ENCODE results near the gene CCDC13. TPM values are rescaled to one million over a fixed set of nuclear protein-coding genes. Genes with fewer than 3 reads are reported as not detected.
A peak's percentile ranks its signal among the peaks of the same experiment; 100 is the strongest.

CCDC13 gene
- total RNA-seq, 4 donors from 2014 or later = 1.2 to 5.3 (median 3.9) TPM

DNA sequence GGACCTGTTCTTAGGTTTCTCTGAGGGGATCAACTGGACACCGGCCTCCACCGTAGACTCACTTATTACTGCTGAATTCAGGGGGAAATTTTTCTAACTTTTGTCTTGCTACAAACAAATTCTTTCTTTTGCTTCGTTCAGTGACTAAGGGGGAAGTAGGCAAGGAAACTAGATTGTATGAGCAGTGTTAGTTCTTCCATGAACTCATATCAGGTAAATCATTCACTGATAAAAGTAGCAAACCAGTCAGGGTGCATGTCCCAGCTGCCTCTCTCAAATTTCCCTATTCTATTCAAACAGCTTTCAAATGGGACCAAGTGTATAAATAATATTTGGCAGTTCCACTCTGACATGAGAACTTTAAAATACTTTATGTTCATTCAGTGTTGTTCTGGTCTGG, 7.3 kb upstream of the CCDC13 start:
- peak overlapping the region; percentile 76 to 85 (median 79) for H3K27ac ChIP-seq (replicated peaks in 1 of 4)
- DNase-seq (ENCODE audit: extremely low spot score) = no peak
- no peak overlapping the region for H3K4me3 ChIP-seq
- H3K36me3 ChIP-seq = peaks cover 6 to 19% (median 9%) of the 10 kb centered on the region in 4 donors
- TF ChIP-seq EP300 (IDR thresholded peaks at IDR 0.05) (no peak), POLR2A (IDR thresholded peaks at IDR 0.05; ENCODE audit: low read depth) (no peak), POLR2AphosphoS5 (IDR thresholded peaks at IDR 0.05) (no peak)
- TF ChIP-seq, protein P1, sequence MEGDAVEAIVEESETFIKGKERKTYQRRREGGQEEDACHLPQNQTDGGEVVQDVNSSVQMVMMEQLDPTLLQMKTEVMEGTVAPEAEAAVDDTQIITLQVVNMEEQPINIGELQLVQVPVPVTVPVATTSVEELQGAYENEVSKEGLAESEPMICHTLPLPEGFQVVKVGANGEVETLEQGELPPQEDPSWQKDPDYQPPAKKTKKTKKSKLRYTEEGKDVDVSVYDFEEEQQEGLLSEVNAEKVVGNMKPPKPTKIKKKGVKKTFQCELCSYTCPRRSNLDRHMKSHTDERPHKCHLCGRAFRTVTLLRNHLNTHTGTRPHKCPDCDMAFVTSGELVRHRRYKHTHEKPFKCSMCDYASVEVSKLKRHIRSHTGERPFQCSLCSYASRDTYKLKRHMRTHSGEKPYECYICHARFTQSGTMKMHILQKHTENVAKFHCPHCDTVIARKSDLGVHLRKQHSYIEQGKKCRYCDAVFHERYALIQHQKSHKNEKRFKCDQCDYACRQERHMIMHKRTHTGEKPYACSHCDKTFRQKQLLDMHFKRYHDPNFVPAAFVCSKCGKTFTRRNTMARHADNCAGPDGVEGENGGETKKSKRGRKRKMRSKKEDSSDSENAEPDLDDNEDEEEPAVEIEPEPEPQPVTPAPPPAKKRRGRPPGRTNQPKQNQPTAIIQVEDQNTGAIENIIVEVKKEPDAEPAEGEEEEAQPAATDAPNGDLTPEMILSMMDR (IDR thresholded peaks at IDR 0.05) = no peak
- no peaks in the 10 kb centered on the region for H3K9me3 ChIP-seq
- no peaks in the 10 kb centered on the region for H3K27me3 ChIP-seq
- intact Hi-C loops (cut with DNase I) = loop anchor here (2.0 kb wide), 1 partner anchor 48 kb away; no protein-coding TSS in a partner anchor
- 66% methylated on average over 3 of the region's 3 CpGs for WGBS
- peaks cover 21 to 86% (median 73%) of the 10 kb centered on the region in 4 donors for H3K4me1 ChIP-seq

DNA sequence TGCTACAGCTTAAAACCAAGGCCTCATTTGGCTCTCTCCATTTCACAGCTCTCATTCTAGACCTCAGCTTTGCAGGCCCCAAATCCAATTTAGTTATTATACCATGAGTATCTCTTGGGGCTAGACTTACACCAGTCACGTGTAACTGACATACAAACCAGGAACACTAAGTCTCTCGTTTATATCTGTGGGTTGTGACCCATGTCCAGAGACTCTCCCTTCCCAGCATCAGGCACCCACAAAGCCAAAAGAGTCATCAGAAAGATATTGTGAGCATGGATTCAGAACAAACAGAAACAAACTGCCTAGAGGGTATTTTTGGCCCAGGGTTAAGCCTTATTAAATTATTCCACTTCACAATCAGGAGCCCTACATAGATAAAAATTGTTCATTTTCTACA, 5.6 kb upstream of the CCDC13 start:
- Histone ChIP-seq H3K27me3 (no peaks in the 10 kb centered on the region), H3K4me1 (peaks cover 21 to 73% (median 70%) of the 10 kb centered on the region in 4 donors), H3K36me3 (peaks cover 0 to 9% (median 6%) of the 10 kb centered on the region in 4 donors), H3K27ac (replicated peaks in 1 of 4) (peak overlapping the region; percentile 76 to 85 (median 79)), H3K9me3 (no peaks in the 10 kb centered on the region), H3K4me3 (no peak overlapping the region)
- WGBS = 29% methylated on average over 2 of the region's 2 CpGs
- intact Hi-C loops (cut with DNase I) = no loop called here
- TF ChIP-seq POLR2A (IDR thresholded peaks at IDR 0.05; ENCODE audit: low read depth) (no peak), EP300 (IDR thresholded peaks at IDR 0.05) (peak; percentile 26), POLR2AphosphoS5 (IDR thresholded peaks at IDR 0.05) (peak; percentile 45 to 70)
- TF ChIP-seq, protein P1 (IDR thresholded peaks at IDR 0.05) = no peak
- DNase-seq (ENCODE audit: extremely low spot score) = no peak

DNA sequence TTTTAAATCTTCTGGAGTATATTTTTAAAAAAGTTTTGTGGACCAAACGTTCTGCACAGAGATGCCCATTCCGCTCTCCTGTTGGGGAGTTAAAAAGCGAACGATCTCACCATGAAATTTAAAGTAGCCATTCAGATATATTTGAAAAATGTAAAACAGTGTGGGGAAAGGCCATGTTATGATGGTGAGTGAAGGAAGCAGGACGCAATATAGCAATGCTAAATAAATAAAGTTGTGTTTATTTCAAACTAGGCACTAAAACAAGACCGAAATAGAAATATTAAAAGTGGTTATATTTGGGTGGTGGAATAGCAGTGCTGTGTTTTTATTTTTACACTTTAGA, 327 bp upstream of the CCDC13 start:
- H3K36me3 ChIP-seq = no peaks in the 10 kb centered on the region
- no peaks in the 10 kb centered on the region for H3K9me3 ChIP-seq
- H3K27me3 ChIP-seq = no peaks in the 10 kb centered on the region
- H3K27ac ChIP-seq (replicated peaks in 1 of 4) = peak overlapping the region; percentile 74 to 84 (median 79)
- intact Hi-C loops (cut with DNase I) = no loop called here
- H3K4me1 ChIP-seq = peaks cover 16 to 34% (median 34%) of the 10 kb centered on the region in 4 donors
- H3K4me3 ChIP-seq = peak overlapping the region; percentile 56 to 69 (median 60)
- no peak for DNase-seq (ENCODE audit: extremely low spot score)
- TF ChIP-seq, protein P1 (IDR thresholded peaks at IDR 0.05) = no peak
- TF ChIP-seq POLR2A (IDR thresholded peaks at IDR 0.05; ENCODE audit: low read depth) (no peak), EP300 (IDR thresholded peaks at IDR 0.05) (no peak), POLR2AphosphoS5 (IDR thresholded peaks at IDR 0.05) (no peak)
- 7% methylated on average over 6 of the region's 6 CpGs for WGBS

DNA sequence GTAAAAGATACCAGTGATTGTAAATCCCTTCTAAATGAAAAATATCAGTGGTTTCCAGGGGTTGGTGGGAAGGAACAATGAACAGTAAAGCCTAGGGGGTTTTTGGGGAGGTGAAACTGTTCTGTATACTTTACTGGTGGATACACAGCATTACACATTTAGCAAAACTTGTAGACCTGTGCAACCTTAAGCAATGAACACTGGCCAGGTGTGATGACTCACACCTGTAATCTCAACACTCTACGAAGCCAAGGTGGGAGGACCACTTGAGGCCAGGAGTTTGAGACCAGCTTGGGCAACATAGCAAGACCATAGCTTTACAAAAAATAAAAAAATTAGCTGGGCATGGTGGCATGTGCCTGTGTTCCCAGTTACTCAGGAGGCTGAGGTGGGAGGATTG, 1.8 kb downstream of the CCDC13 start:
- Histone ChIP-seq H3K36me3 (no peaks in the 10 kb centered on the region), H3K4me3 (no peak overlapping the region), H3K9me3 (no peaks in the 10 kb centered on the region), H3K27me3 (no peaks in the 10 kb centered on the region), H3K27ac (replicated peaks in 1 of 4) (no peak overlapping the region), H3K4me1 (peaks cover 5 to 21% (median 15%) of the 10 kb centered on the region in 4 donors)
- 67% methylated on average over 1 of the region's 1 CpG for WGBS
- DNase-seq (ENCODE audit: extremely low spot score) = no peak
- intact Hi-C loops (cut with DNase I) = no loop called here
- no peak for TF ChIP-seq EP300 (IDR thresholded peaks at IDR 0.05)
- TF ChIP-seq POLR2A (IDR thresholded peaks at IDR 0.05; ENCODE audit: low read depth) = no peak
- TF ChIP-seq, protein P1 (IDR thresholded peaks at IDR 0.05) = no peak
- TF ChIP-seq POLR2AphosphoS5 (IDR thresholded peaks at IDR 0.05) = no peak
